Measurements from ENCODE around the gene ZNF862. TPM values are rescaled to one million over a fixed set of nuclear protein-coding genes. Genes with fewer than 3 reads are reported as not detected.

Gene ZNF862
- total RNA-seq, 1 donor from 2014 or later, result 5.4 TPM

DNA sequence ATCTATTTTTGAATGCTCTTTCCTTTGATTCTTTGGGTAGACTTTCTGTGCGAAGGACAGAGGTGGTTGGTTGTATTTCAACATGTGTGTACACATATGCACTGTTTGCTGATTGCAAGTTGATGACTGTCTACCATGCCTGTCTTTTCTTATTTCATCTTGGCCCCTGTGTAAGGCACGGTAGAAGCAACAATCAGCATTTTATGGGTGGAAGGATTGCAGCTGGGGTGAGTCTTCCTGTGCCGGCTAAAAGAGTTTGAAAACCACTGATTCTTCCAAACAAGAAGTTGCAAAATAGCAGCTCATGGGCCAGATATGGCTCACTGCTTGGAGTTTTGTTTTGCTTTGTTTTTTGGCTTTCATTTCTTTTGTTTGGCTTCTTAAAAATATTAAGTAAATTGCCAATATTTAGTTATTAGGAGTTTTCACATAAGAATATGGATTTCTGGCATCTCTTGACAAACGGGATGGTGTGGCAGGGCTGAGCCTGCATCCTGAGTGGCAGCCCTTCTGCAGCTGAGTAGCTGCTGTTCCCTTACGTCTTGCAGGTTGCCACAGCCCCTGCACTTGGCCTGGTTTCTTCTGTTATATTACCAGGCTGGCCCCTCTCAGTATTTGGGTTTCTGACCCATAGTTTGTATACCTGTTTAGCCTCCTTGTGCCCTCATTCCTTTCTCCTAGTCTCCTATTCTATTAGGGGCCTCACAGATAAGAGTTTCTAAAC is 7.2 kb downstream of the ZNF862 start:
- DNase-seq (ENCODE audit: low read depth in 2 of 2), result no peak

DNA sequence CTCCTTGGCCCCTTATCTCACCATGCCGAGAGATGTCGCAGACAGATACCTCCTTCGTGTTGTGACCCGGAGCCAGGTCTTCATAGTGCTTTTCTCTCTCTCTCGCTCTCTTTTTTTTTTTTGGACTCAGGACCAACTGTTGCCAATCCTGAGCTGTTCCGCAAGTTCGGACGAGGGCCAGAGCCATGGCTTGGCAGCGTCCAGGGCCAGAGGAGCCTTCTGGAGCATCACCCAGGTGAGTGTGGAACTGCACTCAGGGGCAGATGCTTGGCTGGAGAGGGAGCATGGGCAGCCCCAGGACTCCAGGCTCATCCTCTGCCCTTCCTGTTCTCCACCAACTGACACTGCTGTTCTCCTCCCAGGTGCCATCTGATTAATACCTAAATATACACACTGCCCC is 7.8 kb downstream of the ZNF862 start:
- DNase-seq (ENCODE audit: low read depth in 2 of 2), result no peak

DNA sequence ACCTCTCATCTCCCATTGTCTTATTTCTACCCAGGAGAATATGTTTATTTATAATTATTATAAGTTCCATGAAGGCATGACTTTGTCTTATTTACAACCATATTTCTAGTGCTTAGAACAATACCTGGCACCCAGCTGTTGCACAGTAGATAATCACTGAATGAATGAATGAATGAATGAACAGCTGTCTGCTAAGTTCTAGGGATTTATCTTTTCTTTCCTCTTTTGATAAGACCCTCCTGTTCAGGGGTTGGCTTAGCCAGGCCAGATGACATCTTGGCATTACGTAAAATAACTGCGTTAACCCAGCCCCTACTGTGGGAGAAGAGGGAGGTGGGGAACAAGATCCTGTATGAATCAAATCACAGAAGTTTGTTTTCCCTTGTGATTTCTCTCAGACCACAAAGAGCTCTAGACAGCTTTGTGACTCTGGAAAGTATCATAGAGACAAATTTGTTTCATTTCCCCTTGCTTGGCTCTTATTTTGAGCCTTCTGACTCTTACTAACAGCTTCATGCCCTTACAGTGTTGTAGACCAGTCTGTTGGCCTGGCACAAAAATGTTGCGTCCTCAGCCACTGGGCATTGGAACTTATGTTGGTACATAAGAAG is 8.4 kb downstream of the ZNF862 start:
- DNase-seq (ENCODE audit: low read depth in 2 of 2), result no peak

DNA sequence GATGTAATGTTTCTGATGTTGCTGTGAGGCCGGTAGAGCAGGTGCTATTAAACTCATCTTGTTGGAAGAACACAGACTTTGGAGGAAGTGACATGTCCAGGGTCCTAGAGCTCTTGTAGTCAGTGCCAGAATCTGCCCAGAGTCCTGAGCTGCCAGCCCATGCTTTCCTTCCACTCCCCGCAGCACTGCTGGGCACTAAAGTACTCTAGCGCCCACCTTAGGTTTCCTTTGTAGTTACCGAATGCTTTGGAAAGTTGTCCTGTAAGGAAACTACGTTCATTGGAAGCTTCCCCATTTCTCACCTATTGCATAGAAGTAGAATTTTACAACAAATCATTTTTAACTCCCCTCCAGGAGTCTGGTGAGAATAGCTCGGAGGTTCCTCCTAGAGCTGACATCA is 11.0 kb downstream of the ZNF862 start:
- DNase-seq (ENCODE audit: low read depth in 2 of 2), result no peak

DNA sequence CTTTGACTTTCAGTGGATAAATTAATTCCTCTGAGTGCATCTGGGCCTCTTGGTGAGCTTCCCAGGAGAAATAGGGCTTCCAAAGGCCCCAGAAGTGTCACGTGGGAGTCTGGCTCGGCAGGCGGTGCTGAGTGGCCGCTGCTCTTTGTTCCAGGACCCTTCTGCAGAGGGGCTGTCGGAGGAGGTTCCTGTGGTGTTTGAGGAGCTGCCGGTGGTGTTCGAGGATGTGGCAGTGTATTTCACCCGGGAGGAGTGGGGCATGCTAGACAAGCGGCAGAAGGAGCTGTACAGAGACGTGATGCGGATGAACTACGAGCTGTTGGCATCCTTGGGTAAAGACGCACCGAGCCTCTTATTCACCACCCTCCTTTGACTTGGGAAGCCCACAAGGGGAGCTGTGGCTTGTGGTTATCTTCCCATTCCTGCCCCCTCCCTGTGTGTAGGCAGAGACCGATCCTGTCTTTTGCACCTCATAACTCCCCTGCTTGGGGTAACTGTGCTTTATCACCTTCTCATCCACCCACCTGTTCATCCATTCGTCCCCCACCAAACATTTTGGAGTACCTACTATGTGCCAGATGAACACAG is 11.9 kb downstream of the ZNF862 start:
- DNase-seq (ENCODE audit: low read depth in 2 of 2), result no peak

DNA sequence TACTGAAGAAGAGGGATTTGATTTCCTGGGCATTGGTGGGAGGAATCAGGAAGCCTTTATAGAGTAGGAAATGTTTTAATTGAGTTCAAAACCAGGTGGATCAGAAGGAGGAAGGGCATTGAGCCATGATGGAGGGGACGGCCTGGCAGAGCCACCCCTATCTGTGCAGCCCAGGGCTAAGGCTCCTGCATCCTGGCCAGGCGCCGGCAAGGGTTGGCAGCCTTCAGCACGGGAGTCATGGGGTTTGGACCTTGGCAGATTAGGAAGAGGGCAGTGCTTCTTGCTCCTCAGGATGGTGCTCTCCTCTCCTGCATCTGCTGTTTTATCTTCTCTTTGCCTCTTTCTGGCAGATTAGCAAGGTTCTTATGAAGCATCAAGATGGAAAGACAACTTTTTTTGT is 12.5 kb downstream of the ZNF862 start:
- DNase-seq (ENCODE audit: low read depth in 2 of 2), result no peak

DNA sequence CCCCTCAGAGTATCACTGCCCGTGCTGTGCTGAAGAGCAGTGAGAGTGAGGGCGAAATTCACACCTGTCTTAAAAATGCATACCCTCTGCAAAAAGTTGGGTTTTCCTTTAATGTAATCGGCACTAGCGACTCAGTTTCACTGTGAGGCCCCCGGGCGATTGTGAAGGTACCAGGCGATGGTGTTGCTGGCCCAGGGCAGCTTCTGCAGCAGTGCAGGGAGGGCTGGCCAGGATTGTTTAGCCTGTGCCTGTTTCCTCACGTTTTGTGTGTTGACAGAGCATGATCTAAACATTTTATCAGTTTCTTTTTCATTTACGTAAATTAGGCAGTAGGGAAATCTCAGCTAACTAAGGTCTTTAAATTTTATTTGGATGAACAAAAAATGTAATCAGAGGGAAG is 13.3 kb downstream of the ZNF862 start:
- no peak for DNase-seq (ENCODE audit: low read depth in 2 of 2)

DNA sequence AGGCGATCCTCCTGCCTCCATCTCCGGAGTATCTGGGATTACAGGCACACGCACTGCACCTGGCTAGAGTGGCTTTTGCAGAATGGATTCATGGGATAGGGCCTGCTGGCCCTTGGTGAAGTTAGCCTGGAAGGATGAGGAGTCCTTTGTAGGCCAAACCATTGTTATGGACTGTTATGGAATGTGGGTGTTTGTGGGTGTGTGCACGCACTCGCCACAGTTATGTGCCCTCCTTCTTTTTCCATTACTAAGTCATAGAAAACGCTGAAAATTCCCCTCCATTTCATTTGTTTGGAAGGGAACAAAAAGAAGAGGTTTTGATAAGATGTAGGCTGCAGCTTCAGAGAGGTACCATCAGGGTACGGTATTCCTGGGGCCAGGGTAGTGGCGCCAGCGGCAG is 15.0 kb downstream of the ZNF862 start:
- peak in 1 of 2 donors; percentile 11 for DNase-seq (ENCODE audit: low read depth in 2 of 2)

DNA sequence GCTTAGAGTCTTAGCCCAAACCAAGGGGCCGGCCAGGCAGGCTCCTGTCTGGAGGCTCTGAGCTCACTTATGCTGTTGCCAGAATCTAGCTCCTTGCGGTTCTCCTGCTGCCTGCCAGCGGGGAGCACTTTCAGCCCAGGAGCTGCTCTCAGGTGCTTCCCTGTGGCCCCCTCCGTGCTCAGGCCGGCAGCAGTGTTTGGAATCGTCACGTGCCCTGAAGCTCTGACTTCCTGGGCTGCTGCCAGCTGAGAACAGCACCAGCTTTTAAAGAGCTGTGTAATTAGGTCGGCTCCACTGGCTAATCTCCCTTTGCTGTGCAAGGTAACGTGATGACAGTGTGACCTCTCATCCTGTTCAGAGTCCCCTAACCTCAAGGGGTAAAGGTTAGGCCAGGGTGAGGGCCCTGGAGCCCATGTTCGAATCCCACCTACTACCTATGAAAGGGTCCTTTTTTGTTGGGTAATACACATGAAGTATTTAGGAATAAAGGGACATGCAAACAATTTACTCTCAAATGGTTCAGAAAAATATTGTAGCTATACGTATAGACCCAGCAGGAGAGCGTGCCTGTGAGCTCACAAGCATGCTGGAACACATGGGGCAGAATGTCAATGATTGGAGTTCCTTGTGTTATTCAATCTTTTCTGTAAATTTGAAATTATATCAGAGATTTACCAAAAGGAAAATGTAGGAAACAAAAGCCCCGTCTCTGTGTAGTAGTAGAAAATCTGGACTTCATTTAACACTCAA is 16.6 kb downstream of the ZNF862 start:
- peak; percentile 34 to 46 for DNase-seq (ENCODE audit: low read depth in 2 of 2)

DNA sequence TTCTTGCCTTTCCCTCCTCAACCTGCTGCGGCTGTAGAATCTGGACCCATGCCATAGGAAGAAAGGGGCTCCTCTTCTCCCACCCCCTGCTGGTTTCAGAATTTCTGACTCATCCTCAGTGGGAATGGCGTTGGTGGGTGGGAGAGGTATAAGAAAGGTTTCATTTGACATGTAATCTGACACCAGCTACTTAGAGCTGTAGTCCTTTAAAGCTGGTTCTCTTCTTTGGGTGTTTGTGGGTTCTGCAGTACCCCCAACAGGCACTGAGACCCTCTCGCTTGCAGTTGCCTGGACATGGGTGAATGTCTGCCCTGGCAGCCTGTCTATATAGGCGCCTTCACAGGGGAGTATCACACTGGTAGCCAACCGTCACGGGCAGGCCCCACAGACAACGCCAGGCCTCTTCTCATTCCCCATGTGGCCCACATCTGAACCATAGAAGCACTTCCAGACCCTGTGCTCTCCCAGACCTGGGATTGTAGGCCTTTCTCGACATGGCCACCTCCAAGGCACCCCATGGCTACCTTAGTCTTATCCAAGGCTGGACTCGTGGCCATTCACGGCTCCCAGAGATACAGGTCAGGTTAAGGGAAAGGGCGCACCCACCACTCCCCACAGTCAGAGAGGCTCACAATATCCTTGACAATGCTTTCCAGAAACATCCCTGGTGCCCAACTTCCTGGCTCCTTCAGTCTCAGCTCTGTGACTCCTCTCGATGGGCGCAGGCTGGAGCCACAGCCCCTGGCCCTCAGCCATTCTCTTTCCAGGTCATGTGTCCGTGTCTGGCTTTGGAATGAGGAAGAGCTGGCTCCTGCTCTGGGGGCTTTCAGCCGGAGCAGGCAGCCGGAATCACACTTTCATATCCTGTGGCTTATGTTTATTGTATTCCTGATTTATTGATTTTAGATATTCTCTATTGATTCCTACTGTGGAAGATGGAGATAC is 17.5 kb downstream of the ZNF862 start:
- peak in 1 of 2 donors; percentile 62 for DNase-seq (ENCODE audit: low read depth in 2 of 2)

DNA sequence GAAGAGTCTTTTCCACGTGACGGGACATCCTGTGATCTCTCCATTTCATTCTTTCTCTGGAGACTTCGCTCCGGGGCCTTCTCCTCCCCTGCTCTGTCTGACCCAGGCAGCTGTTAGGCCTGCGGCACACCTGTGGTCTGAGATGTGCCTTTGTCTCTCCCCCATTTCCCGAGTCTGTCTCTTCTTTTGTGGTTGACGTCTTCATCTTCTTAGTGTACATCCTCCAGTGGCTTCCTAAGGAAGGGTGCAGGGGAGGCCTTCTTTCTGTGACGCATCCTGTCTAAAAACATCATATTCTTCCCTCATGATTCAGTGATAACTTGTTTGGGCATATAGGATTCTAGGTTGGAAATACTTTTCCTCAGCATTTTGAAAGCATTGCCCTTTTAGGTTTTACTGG is 18.4 kb downstream of the ZNF862 start:
- DNase-seq (ENCODE audit: low read depth in 2 of 2), result no peak

DNA sequence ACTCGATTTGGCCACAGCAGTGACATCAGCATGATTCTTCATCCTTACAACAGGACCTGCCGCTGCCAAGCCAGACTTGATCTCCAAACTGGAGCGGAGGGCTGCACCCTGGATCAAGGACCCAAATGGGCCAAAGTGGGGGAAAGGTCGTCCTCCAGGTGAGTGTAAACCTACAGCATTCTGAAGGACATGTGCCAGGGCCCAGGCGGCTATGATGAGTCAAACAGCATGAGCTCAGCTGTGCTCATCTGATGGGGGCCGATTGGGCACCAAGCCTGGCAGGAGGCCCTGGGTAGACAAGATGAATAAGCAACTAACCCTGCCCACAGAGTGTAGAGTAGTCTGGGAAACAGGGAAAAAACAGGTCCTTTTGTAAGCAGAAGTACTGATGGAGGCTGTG is 21.2 kb downstream of the ZNF862 start:
- no peak for DNase-seq (ENCODE audit: low read depth in 2 of 2)

DNA sequence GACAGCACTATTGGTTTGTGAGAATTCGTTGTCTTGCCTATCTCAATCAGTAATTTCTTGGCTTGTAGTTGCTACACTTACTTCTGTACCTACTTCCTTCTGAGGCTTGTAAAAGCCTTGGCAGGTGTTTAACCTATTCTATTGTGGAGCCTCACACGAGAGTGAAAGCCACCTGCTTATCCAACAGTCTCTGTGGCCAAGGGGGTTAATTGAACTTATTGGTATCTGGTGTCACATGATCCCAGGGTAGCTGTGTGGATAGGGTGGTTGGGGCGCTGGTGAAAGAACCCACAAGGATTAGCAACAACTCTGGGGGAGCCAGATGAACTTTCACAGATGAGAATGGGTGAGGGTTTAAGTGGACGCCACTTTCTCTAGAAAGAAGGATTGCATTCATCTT is 21.7 kb downstream of the ZNF862 start:
- DNase-seq (ENCODE audit: low read depth in 2 of 2), result no peak

DNA sequence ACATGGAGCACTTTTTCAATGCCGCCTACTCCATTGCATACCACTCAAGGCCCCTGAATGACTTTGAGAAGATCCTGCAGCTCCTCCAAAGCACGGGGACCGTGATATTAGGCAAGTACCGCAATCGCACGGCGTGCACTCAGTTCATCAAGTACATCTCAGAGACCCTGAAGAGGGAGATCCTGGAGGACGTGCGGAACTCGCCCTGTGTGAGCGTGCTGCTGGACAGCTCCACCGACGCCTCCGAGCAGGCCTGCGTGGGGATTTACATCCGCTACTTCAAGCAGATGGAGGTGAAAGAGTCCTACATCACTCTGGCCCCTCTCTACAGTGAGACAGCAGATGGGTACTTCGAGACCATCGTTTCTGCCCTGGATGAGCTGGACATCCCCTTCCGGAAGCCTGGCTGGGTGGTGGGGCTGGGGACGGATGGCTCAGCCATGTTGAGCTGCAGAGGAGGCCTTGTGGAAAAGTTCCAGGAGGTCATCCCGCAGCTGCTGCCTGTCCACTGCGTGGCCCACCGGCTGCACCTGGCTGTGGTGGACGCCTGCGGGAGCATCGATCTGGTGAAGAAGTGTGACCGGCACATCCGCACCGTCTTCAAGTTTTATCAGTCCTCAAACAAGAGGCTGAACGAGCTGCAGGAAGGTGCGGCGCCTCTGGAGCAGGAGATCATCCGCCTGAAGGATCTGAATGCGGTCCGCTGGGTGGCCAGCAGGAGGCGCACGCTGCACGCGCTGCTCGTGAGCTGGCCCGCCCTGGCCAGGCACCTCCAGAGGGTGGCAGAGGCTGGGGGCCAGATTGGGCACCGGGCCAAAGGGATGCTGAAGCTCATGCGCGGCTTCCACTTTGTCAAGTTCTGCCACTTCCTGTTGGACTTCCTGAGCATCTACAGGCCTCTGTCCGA is 22.9 kb downstream of the ZNF862 start:
- DNase-seq (ENCODE audit: low read depth in 2 of 2), result no peak

DNA sequence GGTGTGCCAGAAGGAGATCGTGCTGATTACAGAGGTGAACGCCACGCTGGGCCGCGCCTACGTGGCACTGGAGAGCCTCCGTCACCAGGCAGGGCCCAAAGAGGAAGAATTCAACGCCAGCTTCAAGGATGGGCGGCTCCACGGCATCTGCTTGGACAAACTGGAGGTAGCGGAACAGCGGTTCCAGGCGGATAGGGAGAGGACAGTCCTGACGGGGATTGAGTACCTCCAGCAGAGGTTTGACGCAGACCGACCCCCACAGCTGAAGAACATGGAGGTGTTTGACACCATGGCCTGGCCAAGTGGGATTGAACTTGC is 23.5 kb downstream of the ZNF862 start:
- no peak for DNase-seq (ENCODE audit: low read depth in 2 of 2)

DNA sequence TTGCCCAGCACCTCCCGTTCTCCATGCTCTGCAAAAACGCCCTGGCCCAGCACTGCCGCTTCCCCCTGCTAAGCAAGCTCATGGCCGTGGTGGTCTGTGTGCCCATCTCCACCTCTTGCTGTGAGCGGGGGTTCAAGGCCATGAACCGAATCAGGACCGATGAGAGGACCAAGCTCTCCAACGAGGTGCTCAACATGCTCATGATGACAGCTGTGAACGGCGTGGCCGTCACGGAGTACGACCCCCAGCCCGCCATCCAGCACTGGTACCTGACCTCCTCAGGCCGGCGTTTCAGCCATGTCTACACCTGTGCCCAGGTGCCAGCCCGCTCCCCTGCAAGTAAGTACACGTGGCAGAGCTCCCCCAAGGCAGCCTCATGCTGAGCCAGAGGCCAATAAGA is 24.0 kb downstream of the ZNF862 start:
- DNase-seq (ENCODE audit: low read depth in 2 of 2), result no peak

DNA sequence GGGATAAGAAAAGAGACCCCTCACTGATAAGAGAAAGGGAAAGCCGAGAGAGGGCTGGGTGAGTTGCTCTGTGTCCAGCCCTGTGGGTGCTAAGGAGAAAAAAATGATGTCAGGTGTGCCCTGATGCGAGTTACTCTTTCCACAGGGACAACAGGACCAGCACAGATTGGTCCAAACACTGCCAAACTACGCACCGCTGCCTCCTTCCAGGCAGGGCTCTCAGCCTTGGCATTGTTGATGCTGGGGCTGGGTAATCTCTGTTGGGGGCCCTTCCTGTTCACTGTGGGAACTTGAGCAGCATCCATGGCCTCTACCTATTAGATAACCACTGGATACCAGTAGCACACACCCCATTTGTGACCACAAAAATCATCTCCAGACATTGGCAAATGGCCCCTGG is 25.3 kb downstream of the ZNF862 start:
- DNase-seq (ENCODE audit: low read depth in 2 of 2), result no peak

DNA sequence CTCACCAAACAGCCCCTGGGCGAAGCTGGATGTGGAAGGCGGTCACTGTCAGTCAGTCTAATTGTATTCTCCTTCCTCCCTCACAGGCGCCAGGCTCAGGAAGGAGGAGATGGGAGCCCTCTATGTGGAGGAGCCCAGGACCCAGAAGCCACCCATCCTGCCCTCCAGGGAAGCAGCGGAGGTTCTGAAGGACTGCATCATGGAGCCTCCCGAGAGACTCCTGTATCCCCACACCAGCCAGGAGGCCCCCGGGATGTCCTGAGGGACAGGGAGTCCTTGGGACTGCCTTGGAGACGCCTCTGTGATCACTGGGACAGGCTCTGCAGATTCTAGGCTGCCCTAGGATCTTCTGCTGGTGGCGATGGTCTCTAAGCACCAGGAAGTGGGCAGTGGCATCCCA is 25.8 kb downstream of the ZNF862 start:
- no peak for DNase-seq (ENCODE audit: low read depth in 2 of 2)

DNA sequence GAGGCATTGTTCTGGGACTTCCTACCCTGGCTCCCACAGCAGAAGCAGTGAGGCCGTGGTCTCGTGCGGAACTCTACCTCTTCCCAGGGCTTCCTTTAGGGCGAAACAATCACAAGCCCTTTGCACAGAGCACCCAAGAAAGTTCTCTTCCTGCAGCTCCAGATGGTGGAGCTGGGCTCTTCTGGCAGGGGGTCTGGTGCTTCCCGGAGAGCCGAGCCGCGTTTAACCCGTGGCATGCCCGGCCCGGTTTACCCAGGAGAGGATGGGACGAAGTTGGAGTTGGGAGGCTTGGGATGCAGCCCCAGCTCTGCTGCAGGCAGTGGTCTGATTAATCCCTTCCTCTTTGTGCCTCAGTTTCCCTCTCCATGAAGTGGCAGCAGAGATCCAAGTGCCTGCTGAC is 26.6 kb downstream of the ZNF862 start:
- no peak for DNase-seq (ENCODE audit: low read depth in 2 of 2)

DNA sequence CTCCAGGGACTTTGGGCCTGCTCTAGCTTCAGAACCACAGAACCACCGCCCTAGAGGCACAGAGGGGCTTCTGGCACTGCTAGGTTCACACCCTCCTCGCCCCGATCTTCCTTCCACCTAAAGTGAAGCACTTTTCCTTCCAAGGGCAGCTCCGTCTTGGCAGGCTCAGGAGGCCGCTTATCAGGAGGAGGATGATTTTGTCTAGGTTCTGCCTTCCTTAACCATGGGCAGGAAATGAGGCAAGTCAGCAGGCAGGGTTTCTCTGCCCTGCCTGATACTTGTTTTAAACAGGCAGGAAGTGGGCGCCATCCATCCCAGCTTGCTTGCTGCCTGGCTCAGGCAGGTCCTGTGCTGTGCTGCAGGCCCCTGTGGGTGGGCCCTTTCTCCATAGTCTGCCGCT is 27.3 kb downstream of the ZNF862 start:
- peak in 1 of 2 donors; percentile 54 for DNase-seq (ENCODE audit: low read depth in 2 of 2)

Measured in lung microvascular endothelial cell (primary cell).